Parathyroid adenoma (tissue), 2 donors: ENCODE data around the gene MED22.

ENCODE experiments used
- H2AFZ ChIP-seq: fragments of 300-600 bp; sonication (generic); one replicate; pipeline ENCODE4 v1.7.0; 2017; ENCODE audit warnings: antibody characterized with exemption, mild to moderate bottlenecking
- H3K27ac ChIP-seq: fragments of 300-600 bp; sonication (generic); one replicate; pipeline ENCODE4 v1.7.0; 2017
- H3K27me3 ChIP-seq: fragments of 300-600 bp; sonication (generic); one replicate; pipeline ENCODE4 v1.7.0; 2017; ENCODE audit warnings: low read length; ENCODE audit not compliant: control insufficient read depth, insufficient read depth
- H3K36me3 ChIP-seq: fragments of 300-600 bp; sonication (generic); one replicate; pipeline ENCODE4 v1.7.0; 2017; ENCODE audit warnings: low read length; ENCODE audit not compliant: control insufficient read depth, insufficient read depth
- H3K4me1 ChIP-seq: fragments of 300-600 bp; sonication (generic); one replicate; pipeline ENCODE4 v1.7.0; 2017; ENCODE audit warnings: control low read depth
- H3K4me2 ChIP-seq: fragments of 300-600 bp; sonication (generic); one replicate; pipeline ENCODE4 v1.7.0; 2017; ENCODE audit warnings: low read length
- H3K4me3 ChIP-seq: fragments of 300-600 bp; sonication (generic); one replicate; pipeline ENCODE4 v1.7.0; 2017; ENCODE audit warnings: low read depth, low read length
- H3K79me2 ChIP-seq: fragments of 300-600 bp; sonication (generic); one replicate; pipeline ENCODE4 v1.7.0; 2017; ENCODE audit warnings: control low read depth
- H3K9ac ChIP-seq: fragments of 300-600 bp; sonication (generic); one replicate; pipeline ENCODE4 v1.7.0; 2017; ENCODE audit warnings: mild to moderate bottlenecking
- H3K9me3 ChIP-seq: fragments of 300-600 bp; sonication (generic); one replicate; pipeline ENCODE4 v1.7.0; 2017; ENCODE audit warnings: low read length; ENCODE audit not compliant: control insufficient read depth
- CTCF ChIP-seq: fragments of 300-600 bp; sonication (generic); IDR thresholded peaks from one replicate; pipeline ENCODE4 v1.7.0; 2017; ENCODE audit warnings: antibody characterized with exemption, mild to moderate bottlenecking
- donor health status: primary hyperparathyroidism.

Gene MED22

GRCh38 chr9:133345596-133345995, 2.3 kb downstream of the MED22 start:
- Histone ChIP-seq H3K27me3 (no peaks in the 10 kb centered on the region), H3K9ac (no peak overlapping the region), H3K27ac (no peak overlapping the region), H3K4me1 (peaks cover 3% of the 10 kb centered on the region), H3K4me3 (no peak overlapping the region), H3K36me3 (no peaks in the 10 kb centered on the region), H3K9me3 (no peaks in the 10 kb centered on the region), H3K79me2 (no peaks in the 10 kb centered on the region), H2AFZ (no peak overlapping the region), H3K4me2 (no peak overlapping the region)
- no peak for TF ChIP-seq CTCF

GRCh38 chr9:133344979-133345378, 3.0 kb downstream of the MED22 start:
- no peak overlapping the region for H3K4me2 ChIP-seq
- H3K9me3 ChIP-seq: no peaks in the 10 kb centered on the region
- peaks cover 3% of the 10 kb centered on the region for H3K4me1 ChIP-seq
- H3K27me3 ChIP-seq: no peaks in the 10 kb centered on the region
- H3K9ac ChIP-seq: no peak overlapping the region
- TF ChIP-seq CTCF: no peak
- H3K27ac ChIP-seq: no peak overlapping the region
- no peaks in the 10 kb centered on the region for H3K36me3 ChIP-seq
- no peaks in the 10 kb centered on the region for H3K79me2 ChIP-seq
- H2AFZ ChIP-seq: no peak overlapping the region
- H3K4me3 ChIP-seq: no peak overlapping the region

GRCh38 chr9:133344071-133344470, 3.9 kb downstream of the MED22 start:
- no peaks in the 10 kb centered on the region for H3K27me3 ChIP-seq
- no peak overlapping the region for H3K4me2 ChIP-seq
- peaks cover 1% of the 10 kb centered on the region for H3K4me1 ChIP-seq
- H3K79me2 ChIP-seq: no peaks in the 10 kb centered on the region
- H3K27ac ChIP-seq: no peak overlapping the region
- no peak overlapping the region for H3K4me3 ChIP-seq
- no peaks in the 10 kb centered on the region for H3K9me3 ChIP-seq
- no peak overlapping the region for H3K9ac ChIP-seq
- no peak overlapping the region for H2AFZ ChIP-seq
- H3K36me3 ChIP-seq: no peaks in the 10 kb centered on the region
- TF ChIP-seq CTCF: no peak

GRCh38 chr9:133342570-133342969, 5.4 kb downstream of the MED22 start:
- no peak for TF ChIP-seq CTCF
- H3K27ac ChIP-seq: no peak overlapping the region
- H3K36me3 ChIP-seq: no peaks in the 10 kb centered on the region
- H3K27me3 ChIP-seq: no peaks in the 10 kb centered on the region
- H2AFZ ChIP-seq: no peak overlapping the region
- H3K79me2 ChIP-seq: no peaks in the 10 kb centered on the region
- H3K9ac ChIP-seq: no peak overlapping the region
- no peak overlapping the region for H3K4me3 ChIP-seq
- no peak overlapping the region for H3K4me2 ChIP-seq
- H3K9me3 ChIP-seq: no peaks in the 10 kb centered on the region
- no peaks in the 10 kb centered on the region for H3K4me1 ChIP-seq

GRCh38 chr9:133342069-133342406, 5.9 kb downstream of the MED22 start:
- TF ChIP-seq CTCF: no peak
- no peak overlapping the region for H3K27ac ChIP-seq
- H2AFZ ChIP-seq: no peak overlapping the region
- H3K27me3 ChIP-seq: no peaks in the 10 kb centered on the region
- H3K9ac ChIP-seq: no peak overlapping the region
- no peaks in the 10 kb centered on the region for H3K79me2 ChIP-seq
- H3K4me3 ChIP-seq: no peak overlapping the region
- H3K4me2 ChIP-seq: no peak overlapping the region
- no peaks in the 10 kb centered on the region for H3K4me1 ChIP-seq
- no peaks in the 10 kb centered on the region for H3K9me3 ChIP-seq
- H3K36me3 ChIP-seq: no peaks in the 10 kb centered on the region
